GM19239 (cell line): ENCODE results near the gene DNAAF6.
"Not testable (repeated sequence)": the region's sequence is repeated elsewhere in the genome, so short reads cannot be mapped to it uniquely, and the experiment has no call there.

ENCODE experiments used
- DNase-seq: peaks from one replicate; pipeline ENCODE4 v3.0.0; 2011; ENCODE audit warnings: low spot score; ENCODE audit not compliant: insufficient read length
- FAIRE-seq: peaks from 2 replicates; lab custom pipeline; 2011; peaks lifted over from hg19 to GRCh38; lab: Jason Lieb, UNC

The DNAAF6 gene

DNA sequence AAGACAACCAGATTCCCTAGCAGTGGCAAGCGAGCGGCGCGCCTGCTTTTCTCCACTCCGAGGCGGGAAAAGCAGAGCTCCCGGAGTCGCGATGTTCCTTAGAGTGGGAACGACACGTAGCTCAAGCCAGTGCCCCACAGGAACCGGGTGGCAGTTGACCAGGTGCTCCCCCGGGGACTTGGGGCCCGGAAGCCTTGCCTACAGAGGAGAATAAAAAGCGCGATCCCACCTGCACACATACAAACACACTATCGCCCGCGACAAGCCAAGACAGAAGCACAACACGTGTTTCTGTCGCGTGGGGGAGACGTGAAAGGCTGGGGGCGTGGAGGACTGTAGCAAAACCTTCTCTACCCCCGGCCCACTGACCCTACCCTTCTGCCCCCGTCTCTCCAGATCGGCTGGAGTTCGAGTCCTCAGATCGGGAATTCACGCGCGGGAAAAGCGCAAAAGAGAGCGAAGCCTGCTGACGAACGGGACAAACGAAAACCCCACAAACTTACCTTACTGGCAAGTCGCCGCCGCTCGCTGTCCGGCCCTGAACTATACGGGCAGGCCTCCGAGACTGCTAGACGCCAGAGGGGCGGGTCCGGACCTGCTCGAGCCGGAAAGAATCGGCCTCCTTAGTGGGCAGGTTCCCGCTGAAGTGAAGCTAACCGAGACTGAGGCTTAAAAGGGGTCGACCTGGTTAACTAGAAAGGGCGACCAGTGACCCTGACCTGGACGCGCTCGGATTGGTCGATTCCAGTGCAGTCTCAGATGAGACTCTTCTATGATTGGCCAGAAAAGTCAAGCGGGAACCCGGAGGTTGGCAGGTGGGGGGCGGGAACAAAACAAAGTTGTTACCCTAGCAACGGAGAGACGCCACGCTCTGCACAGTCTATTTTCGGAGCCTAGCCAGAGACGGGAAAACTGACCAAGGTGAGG is at the start of gene DNAAF6, which contains the start of gene NUP62CL:
Gene DNAAF6 (plus strand): TSS at position 842 of the 927 bp plus-strand sequence. CDS start 6,265 bp downstream, outside the sequence.
Gene NUP62CL (minus strand): TSS at position 664 of the 927 bp plus-strand sequence. CDS start 31,287 bp downstream, outside the sequence.
- peak; percentile 96 for FAIRE-seq
- DNase-seq: peak; percentile 27

GRCh38 chrX:107157618-107158017 is 48.8 kb upstream of the DNAAF6 start:
- not testable (repeated sequence) for DNase-seq, FAIRE-seq

DNA sequence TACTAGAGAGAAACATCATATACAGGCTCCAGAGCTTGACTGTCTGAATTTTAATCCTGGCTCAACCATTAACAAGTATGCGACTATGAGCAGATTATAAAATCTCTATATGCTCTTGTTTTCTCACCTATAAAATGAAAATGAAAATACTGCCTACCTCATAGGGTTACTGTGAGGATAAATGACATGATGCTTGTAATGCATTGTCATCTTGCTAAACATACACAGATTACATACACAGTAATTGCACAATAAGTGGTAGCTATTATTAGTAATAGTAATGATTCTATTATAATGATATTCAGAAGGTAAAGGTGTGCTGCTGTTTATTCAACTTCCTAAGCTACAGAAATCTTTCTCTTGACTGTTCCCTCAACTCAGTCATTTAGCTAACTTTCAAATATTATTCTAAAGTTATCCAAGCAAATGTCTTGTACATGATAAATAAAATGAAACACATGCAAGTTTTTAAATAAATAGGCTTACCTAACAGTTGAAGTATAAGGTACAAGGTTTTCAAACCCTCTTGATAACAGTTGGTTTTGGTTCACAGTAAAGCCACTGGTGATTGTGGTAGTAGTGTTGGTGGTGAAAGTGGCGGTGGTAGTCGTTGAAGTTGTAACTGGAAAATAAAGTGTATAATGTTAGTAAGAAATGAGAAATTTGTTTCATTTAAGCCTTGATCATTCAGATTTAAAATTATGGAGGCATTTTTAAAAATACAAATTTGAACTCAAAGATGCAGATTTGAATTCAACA is 39.1 kb upstream of the DNAAF6 start:
- FAIRE-seq (no peak), DNase-seq (no peak)

GRCh38 chrX:107168257-107168656 is 38.2 kb upstream of the DNAAF6 start:
- no peak for FAIRE-seq
- no peak for DNase-seq

DNA sequence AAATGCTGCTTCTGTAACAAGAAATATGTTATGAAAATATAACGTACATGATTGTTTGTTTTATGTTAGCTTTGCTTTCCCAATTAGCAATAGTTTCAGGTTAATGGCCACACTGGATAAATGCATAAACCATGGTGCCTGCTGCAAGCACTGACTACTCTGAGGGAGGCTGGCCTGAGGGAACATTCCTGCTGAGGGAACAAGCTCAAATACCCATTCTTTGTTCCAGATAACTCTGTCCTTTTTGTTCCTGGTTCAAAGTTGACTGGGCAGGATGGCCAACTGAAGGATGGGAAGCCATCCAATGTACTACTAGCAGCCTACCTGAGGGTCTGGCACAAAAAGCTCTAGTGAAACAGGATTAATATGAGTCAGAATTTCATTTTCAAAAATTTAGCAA is 37.7 kb upstream of the DNAAF6 start:
- no peak for FAIRE-seq

GRCh38 chrX:107171369-107172102 is 34.9 kb upstream of the DNAAF6 start:
- FAIRE-seq: no peak
- no peak for DNase-seq

More for the DNA sequence above, 37.7 kb upstream of the DNAAF6 start:
- no peak for DNase-seq

DNA sequence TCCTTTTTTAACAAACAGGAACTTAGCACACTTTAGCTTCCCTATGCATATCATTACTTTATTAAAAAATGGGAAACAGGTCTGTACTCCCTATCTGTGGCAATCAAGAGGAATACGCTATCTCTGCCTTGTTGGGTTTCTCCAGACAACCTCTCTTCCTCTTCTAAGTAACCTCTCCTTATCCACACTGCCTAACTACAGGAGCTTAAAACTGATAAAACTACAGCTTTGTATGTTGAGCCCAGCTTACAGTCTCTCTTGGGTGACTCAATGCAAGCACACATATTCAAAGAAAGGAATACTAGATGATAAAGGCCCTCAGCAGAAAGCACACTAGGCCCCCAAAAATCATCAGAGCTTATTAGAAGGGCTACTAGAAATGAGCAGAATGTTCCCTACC is 9.1 kb upstream of the DNAAF6 start:
- no peak for DNase-seq
- no peak for FAIRE-seq

- FAIRE-seq, DNase-seq: not testable (repeated sequence)
Observed at GRCh38 chrX:107198074-107198473, 8.3 kb upstream of the DNAAF6 start.

DNA sequence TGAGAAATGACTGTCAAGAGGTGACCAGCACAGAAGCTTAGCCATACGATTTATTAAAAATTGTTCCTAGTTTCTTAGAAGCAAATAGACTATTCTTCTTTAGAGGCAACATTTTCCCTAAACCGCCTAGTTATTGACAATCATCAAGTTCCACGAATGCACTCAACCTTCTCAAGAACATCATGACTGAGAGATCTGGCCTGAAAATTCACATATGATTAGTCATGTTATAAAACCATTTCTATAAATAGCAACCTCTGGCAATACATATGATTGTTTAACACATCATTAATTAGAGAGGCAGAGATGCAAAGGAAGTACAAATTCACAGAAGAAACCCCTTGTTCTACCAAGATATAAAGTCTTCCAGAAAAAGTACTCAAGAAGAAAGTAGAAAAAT is 6.9 kb upstream of the DNAAF6 start:
- DNase-seq (no peak), FAIRE-seq (no peak)

DNA sequence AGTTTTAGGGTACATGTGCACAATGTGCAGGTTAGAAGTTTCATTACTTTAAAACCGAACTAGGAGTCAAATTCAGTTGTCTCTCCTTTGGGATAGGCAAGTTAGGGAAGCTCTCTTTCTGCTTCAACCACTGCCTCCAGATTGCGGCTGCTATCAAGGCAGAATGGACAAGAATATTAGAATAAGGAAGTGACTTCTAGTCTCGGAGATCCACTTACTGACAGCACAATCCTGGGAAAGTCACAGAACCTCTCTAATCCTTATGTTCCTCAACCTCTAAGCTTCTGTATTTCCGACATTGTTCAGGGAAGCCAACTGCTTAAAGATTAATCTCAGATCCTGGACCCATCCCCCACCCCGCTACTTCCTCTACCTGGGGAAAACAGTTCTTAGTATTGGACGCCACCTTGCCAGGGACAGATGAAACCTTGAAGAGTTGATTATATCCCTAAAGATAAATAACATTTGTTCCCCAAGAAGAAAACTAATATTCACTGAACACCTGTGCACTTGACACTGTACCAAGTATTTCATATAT is 2.3 kb upstream of the DNAAF6 start:
- DNase-seq (no peak), FAIRE-seq (peak; percentile 66)

DNA sequence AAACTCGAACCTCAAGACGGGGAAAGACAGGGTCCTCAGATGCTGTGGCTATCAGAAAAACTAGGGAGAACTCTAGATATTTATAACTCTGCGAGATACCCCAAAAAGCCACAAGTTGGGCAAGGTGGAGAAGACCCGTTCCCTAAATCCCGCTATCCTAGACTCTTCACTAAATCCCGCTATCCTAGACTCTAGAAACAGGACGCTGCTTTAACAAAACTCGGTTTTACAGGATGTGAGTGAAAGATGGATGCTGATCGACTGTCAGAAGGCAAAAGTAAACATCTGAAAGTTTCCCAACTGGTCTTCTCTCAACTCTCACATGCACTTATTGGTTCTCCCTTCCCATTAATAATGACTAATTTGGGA is 270 bp downstream of the DNAAF6 start:
- peak; percentile 79 for FAIRE-seq
- no peak for DNase-seq

- FAIRE-seq (peak; percentile 28), DNase-seq (no peak)
Observed at GRCh38 chrX:107207089-107207488, 678 bp downstream of the DNAAF6 start.

- DNase-seq: no peak
- FAIRE-seq: no peak
Observed at GRCh38 chrX:107207943-107208342, 1.5 kb downstream of the DNAAF6 start.

GRCh38 chrX:107213477-107213876 is 7.1 kb downstream of the DNAAF6 start:
- FAIRE-seq: no peak

DNA sequence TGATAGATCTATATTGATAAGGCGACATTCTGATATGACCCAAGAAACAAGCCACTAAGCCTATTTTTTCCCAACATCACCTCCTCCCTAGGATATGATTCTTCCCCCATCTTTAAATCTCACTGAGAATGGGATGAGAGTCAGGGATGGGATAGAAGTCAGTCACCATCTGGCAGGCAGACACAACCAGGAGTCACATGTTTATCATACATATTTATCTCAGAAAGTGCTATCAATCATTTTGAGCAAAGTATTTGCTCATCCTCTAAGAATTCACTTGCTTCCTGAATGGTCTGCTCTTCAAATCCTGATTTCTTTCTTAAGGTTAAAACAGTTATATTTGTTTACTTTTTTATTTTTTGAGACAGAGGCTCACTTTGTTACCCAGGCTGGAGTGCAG is 20.3 kb downstream of the DNAAF6 start:
- no peak for FAIRE-seq

More at GRCh38 chrX:107213477-107213876, 7.1 kb downstream of the DNAAF6 start:
- DNase-seq: no peak

DNA sequence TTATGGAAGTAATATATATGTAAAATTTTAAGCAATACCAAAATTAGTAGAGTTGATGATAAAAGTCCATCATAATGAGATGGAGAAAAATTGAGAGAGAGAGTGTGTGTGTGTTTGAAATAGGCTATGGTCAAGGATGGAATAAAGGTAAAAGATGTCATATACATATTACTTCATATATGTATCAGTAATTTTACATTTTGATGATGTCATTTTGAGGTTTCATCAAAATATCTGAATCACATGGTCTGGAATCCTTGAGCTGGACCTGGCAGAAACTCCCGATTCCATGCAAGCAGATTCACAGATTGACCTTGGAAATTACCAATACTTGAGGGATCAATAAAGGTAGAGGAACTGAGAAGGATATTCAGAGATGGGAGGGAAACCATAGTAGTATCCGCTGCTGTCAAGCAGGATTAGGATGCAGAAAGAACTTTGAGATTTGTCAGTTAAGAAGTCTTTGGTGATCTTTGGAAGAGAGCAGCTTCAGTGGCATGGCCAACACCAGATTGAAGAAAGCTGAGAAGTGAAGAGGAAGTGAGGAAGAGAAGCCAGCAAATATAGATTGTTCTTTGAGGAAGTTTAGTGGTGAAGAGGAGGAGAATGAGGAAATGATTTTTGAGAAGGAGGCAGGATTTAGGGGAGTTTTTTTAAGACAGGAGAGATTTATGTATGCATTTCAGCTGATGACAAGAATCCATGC is 21.5 kb downstream of the DNAAF6 start:
- DNase-seq: no peak
- no peak for FAIRE-seq

More for the DNA sequence above, 20.3 kb downstream of the DNAAF6 start:
- no peak for DNase-seq

DNA sequence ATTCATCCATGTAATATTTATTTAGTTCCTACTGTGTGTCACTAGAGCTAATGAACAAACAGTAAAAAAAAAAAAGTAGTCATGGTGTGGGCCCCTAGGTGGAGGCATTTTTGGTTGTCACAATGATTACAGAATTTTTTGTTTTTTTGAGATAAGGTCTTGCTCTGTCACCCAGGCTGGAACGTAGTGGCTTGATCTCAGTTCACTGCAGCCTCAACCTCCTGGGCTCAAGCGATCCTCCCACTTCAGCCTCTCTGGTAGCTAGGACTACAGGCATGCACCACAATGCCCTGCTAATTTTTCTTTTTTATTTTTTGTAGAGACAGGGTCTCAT is 22.0 kb downstream of the DNAAF6 start:
- FAIRE-seq (no peak), DNase-seq (no peak)

- DNase-seq (no peak), FAIRE-seq (no peak)
Observed at GRCh38 chrX:107272431-107272921, 66.1 kb downstream of the DNAAF6 start.

GRCh38 chrX:107273795-107274194 is 67.4 kb downstream of the DNAAF6 start:
- DNase-seq (no peak), FAIRE-seq (no peak)
